AG09319 (cell line): Measurements from ENCODE around the gene TIMM44.
"Not testable (repeated sequence)": the region's sequence is repeated elsewhere in the genome, so short reads cannot be mapped to it uniquely, and the experiment has no call there.

Experiments used
- DNase-seq: peaks from one replicate; pipeline ENCODE4 v3.0.0-alpha.2; 2010; ENCODE audit warnings: low read depth; ENCODE audit errors: extremely low read depth
- TF ChIP-seq, protein P1 (sequence below): IDR thresholded peaks from 2 replicates; pipeline ENCODE4 v1.5.1; 2011; ENCODE audit warnings: low read depth, mild to moderate bottlenecking, inconsistent platforms, low read length, moderate library complexity

The TIMM44 gene

DNA sequence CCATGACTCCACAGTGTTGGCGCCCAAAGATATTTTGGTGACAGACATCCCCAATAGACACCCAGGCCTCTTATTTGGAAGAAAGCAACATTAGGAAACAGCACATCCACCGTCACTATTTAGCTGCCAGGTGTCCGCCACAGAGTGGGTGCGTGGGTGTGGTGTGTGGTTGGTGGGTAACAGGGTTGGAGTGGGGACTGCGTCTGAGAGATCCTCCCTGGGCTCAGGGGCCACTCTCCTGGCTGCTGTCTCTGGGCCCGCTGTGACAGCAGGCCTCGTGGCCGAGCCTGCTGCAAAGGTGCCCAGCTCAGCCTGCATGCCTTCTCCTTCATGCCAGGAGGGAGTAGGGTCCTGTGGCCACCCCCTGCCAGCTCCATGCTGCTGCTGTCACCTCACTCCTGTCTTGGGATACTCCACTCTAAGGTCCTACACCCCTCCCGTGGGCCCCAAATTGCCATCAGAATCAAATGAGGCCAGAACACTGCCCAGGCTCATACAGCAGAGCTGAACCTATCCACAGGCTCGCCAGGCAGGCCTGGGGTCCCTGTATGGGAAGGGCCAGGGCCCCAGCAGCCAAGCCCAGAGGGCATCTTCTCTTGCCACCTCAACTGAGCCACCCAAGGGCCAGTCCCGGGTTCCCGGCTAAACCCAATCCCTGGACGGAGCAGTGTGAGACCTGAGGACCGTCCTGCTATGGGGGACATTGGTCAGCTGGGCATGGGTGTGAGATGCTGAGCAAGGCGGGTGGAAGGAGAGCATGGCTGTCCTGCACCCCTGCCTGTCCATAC lies 24.7 kb upstream of the TIMM44 start:
- TF ChIP-seq, protein P1, sequence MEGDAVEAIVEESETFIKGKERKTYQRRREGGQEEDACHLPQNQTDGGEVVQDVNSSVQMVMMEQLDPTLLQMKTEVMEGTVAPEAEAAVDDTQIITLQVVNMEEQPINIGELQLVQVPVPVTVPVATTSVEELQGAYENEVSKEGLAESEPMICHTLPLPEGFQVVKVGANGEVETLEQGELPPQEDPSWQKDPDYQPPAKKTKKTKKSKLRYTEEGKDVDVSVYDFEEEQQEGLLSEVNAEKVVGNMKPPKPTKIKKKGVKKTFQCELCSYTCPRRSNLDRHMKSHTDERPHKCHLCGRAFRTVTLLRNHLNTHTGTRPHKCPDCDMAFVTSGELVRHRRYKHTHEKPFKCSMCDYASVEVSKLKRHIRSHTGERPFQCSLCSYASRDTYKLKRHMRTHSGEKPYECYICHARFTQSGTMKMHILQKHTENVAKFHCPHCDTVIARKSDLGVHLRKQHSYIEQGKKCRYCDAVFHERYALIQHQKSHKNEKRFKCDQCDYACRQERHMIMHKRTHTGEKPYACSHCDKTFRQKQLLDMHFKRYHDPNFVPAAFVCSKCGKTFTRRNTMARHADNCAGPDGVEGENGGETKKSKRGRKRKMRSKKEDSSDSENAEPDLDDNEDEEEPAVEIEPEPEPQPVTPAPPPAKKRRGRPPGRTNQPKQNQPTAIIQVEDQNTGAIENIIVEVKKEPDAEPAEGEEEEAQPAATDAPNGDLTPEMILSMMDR, result no peak
- DNase-seq, result no peak

DNA sequence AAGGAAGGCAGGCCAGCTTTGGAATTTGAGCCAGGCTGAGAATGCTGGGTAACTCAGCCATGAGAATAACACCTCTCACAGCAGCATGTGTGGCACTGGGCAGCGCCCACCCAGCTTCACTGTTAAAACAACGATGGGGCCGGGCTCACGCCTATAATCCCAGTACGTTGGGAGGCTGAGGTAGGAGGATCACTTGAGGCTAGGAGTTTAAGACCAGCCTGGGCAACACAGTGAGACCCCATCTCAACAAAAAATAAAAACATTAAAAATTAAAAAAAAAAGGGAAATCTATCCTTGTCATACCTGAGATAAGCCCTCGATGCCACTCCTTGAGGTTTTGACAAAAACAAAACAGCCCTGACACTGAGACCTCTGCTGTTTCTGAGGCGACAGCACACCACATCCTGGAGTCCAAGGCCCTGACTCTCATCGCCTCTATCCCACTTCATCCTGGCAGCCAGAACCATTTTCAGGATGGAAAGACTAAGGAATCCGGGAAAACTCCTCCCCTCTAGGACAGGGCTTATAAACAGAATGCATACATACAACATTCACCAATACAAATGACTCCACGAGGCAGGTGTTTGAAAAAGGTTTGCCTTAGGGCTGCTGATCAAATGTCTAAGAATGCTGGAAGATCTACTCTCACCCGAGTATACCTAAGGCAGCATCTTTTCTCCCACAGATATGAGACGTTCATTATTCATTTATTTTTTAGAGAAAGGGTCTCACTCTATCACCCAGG lies 22.6 kb upstream of the TIMM44 start:
- TF ChIP-seq, protein P1, result no peak
- DNase-seq, result no peak

GRCh38 chr19:7965259-7965841 lies 21.9 kb upstream of the TIMM44 start:
- TF ChIP-seq, protein P1, result no peak
- no peak for DNase-seq

DNA sequence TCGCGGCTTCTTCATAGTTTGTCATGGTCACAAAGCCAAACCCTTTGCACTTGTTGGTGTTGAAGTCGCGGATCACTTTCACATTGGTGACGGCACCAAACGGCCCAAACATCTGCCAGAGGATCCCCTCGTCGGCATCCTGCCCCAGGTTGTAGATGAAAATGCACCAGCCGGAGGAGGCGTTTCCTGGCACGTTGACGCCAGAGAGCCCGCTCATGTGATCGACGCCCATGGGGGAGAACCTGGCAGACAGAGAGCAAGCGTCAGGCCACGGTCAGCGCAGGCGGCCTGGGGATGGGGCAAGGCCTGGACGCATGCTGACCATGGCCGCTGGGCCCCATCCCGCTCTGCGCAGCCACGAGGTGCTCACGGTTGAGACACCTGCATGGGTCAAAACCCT lies 20.1 kb upstream of the TIMM44 start:
- TF ChIP-seq, protein P1, result no peak
- DNase-seq, result no peak

DNA sequence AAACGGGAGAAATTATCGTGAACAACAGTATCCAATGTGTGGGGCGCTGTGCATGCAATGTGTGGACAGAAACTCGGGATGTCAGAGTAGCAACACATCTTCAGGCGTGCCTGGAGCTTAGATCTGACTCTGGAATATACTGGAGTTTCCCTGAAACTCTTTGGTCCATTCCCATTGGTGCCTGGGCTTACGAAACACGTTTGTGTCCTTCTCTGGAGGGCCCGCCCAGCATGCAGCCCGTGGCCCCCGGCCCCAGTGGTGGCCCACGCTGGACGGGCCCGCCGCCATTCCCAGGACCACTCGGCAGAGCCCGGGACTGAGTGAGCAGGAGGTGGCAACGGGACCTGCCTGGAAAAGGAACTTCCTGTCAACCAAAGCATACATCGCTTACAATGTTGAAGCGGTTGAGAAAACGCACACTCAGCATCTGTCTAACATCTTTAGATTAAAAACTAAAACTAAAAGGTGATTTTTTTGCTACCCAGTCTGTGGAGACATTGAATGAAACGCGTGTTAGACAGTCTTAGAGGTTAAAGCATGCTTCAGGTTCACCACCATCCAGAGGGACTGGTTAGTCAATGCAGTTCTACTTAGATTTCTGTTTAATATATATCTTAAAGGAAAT lies 19.3 kb upstream of the TIMM44 start:
- DNase-seq, result no peak
- TF ChIP-seq, protein P1, result no peak

GRCh38 chr19:7961920-7962626 lies 18.6 kb upstream of the TIMM44 start:
- TF ChIP-seq, protein P1, result no peak

DNA sequence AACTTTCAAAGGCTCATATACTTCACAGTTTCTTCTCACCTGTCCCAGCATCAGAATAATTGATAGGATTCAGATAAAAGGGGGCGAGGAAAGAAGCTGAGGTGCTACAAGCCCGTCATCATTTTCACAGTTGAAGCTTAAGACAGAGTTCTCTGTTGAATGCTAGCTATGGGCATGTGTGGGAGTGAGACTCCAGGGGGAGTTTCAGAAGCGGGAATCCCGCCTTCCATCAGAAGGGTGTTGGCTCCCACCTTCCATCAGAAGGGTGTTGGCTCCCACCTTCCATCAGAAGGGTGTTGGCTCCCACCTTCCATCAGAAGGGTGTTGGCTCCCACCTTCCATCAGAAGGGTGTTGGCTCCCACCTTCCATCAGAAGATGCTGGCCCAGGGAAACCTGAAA lies 17.6 kb upstream of the TIMM44 start:
- not testable (repeated sequence) for DNase-seq

More at GRCh38 chr19:7961920-7962626, 18.6 kb upstream of the TIMM44 start:
- no peak for DNase-seq
